Activated CD4-positive, CD25-positive, alpha-beta regulatory T cell treated with anti-CD3 and anti-CD28 coated beads, Interleukin-2, amount 50 U/mL, for 24 hours (primary cell): ENCODE measurements around the gene TBC1D22B.
A peak's percentile ranks its signal among the peaks of the same experiment; 100 is the strongest.
"Not testable (repeated sequence)": the region's sequence is repeated elsewhere in the genome, so short reads cannot be mapped to it uniquely, and the experiment has no call there.

Experiments used
- ATAC-seq, 2 donors: fragments of 150-1000 bp; cut with Tn5 transposase; one replicate each; pipeline ENCODE4 v1.10.0; 2021; ENCODE audit warnings: mild to moderate bottlenecking in 1 of 2, moderate library complexity in 1 of 2

The TBC1D22B gene

GRCh38 chr6:37272834-37273566 lies 15.4 kb downstream of the TBC1D22B start:
- ATAC-seq = peak; percentile 65

- no peak for ATAC-seq
These were observed 16.1 kb downstream of the TBC1D22B start for GRCh38 chr6:37273690-37274089.

- no peak for ATAC-seq
These were observed 17.8 kb downstream of the TBC1D22B start for GRCh38 chr6:37275350-37275749.

GRCh38 chr6:37277001-37277409 lies 19.4 kb downstream of the TBC1D22B start:
- peak; percentile 40 to 52 for ATAC-seq

- no peak for ATAC-seq
These were observed 22.0 kb downstream of the TBC1D22B start for GRCh38 chr6:37279366-37280134.

GRCh38 chr6:37280162-37280887 lies 22.8 kb downstream of the TBC1D22B start:
- ATAC-seq = no peak

- ATAC-seq = no peak
These were observed 24.8 kb downstream of the TBC1D22B start for GRCh38 chr6:37282371-37282770.

GRCh38 chr6:37283268-37283667 lies 25.7 kb downstream of the TBC1D22B start:
- ATAC-seq = no peak

GRCh38 chr6:37283671-37284151 lies 26.1 kb downstream of the TBC1D22B start:
- ATAC-seq = no peak

GRCh38 chr6:37284781-37285180 lies 27.2 kb downstream of the TBC1D22B start:
- ATAC-seq = no peak

GRCh38 chr6:37285861-37286311 lies 28.3 kb downstream of the TBC1D22B start:
- peak; percentile 6 to 68 for ATAC-seq

- no peak for ATAC-seq
These were observed 30.1 kb downstream of the TBC1D22B start for GRCh38 chr6:37287519-37288157.

- no peak for ATAC-seq
These were observed 30.7 kb downstream of the TBC1D22B start for GRCh38 chr6:37288247-37288646.

GRCh38 chr6:37289931-37290330 lies 32.4 kb downstream of the TBC1D22B start:
- peak; percentile 48 to 51 for ATAC-seq

GRCh38 chr6:37293426-37293825 lies 35.9 kb downstream of the TBC1D22B start:
- no peak for ATAC-seq

- ATAC-seq = not testable (repeated sequence)
These were observed 40.1 kb downstream of the TBC1D22B start for GRCh38 chr6:37297637-37298036.

GRCh38 chr6:37298958-37299357 lies 41.4 kb downstream of the TBC1D22B start:
- ATAC-seq = no peak

GRCh38 chr6:37299990-37300389 lies 42.4 kb downstream of the TBC1D22B start:
- no peak for ATAC-seq

GRCh38 chr6:37302086-37302686 lies 44.6 kb downstream of the TBC1D22B start:
- ATAC-seq = no peak

- no peak for ATAC-seq
These were observed 45.6 kb downstream of the TBC1D22B start for GRCh38 chr6:37303091-37303660.

- ATAC-seq = peak; percentile 35 to 53
These were observed 46.4 kb downstream of the TBC1D22B start for GRCh38 chr6:37303891-37304503.
